NCI-H69 (cell line): ENCODE results near the gene NDUFV2.
"Not testable (repeated sequence)": the region's sequence is repeated elsewhere in the genome, so short reads cannot be mapped to it uniquely, and the experiment has no call there.

Experiments
- DNase-seq: peaks from one replicate; lab custom pipeline; 2025; lab: John Stamatoyannopoulos, UW

Gene NDUFV2

DNA sequence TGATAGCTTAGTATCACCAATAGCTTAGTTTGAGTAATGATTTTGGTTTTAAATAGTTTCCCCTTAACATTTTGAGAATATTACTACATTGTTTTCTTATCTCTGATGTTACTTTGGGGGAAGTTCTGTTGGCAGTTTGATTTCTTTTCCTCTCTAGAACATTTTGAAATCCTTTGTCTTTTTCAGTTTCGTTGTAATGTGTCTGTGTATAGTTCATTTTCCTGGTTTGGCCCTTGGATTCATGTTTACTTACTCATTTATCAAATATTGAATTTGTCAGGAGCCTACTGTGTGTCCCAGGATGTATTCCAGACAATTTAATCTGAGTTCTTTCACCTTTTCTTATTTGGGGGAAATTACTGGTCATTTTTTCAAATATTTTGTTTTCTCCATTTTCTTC lies 50.8 kb downstream of the NDUFV2 start:
- peak; percentile 46 for DNase-seq

GRCh38 chr18:9156604-9157249 lies 54.2 kb downstream of the NDUFV2 start:
- no peak for DNase-seq

- DNase-seq = no peak
Measured at GRCh38 chr18:9157806-9158205, 55.3 kb downstream of the NDUFV2 start.

- DNase-seq = no peak
Measured at GRCh38 chr18:9160014-9160413, 57.5 kb downstream of the NDUFV2 start.

- DNase-seq = not testable (repeated sequence)
Measured at GRCh38 chr18:9162663-9163062, 60.2 kb downstream of the NDUFV2 start.

- DNase-seq = not testable (repeated sequence)
Measured at GRCh38 chr18:9164149-9164548, 61.6 kb downstream of the NDUFV2 start.

- DNase-seq = not testable (repeated sequence)
Measured at GRCh38 chr18:9165883-9166282, 63.4 kb downstream of the NDUFV2 start.

DNA sequence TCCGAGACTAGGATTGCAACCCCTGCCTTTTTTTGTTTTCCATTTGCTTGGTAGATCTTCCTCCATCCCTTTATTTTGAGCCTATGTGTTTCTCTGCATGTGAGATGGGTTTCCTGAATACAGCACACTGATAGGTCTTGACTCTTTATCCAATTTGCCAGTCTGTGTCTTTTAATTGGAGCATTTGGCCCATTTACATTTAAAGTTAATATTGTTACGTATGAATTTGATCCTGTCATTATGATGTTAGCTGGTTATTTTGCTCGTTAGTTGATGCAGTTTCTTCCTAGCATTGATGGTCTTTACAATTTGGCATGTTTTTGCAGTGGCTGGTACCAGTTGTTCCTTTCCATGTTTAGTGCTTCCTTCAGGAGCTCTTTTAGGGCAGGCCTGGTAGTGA lies 67.0 kb downstream of the NDUFV2 start:
- DNase-seq = not testable (repeated sequence)

DNA sequence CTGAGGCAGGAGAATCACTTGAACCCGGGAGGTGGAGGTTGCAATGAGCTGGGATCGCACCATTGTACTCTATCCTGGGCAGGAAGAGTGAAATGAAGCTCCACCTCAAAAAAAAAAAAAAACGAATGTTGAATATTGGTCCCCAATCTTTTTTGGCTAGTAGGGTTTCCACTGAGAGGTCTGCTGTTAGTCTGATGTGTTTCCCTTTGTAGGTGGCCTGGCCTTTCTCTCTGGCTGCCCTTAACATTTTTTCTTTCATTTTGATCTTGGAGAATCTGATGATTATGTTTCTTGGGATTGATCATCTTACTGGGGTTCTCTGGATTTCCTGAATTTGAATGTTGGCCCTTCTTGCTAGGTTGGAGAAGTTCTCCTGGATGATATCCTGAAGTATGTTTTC lies 69.4 kb downstream of the NDUFV2 start:
- not testable (repeated sequence) for DNase-seq

DNA sequence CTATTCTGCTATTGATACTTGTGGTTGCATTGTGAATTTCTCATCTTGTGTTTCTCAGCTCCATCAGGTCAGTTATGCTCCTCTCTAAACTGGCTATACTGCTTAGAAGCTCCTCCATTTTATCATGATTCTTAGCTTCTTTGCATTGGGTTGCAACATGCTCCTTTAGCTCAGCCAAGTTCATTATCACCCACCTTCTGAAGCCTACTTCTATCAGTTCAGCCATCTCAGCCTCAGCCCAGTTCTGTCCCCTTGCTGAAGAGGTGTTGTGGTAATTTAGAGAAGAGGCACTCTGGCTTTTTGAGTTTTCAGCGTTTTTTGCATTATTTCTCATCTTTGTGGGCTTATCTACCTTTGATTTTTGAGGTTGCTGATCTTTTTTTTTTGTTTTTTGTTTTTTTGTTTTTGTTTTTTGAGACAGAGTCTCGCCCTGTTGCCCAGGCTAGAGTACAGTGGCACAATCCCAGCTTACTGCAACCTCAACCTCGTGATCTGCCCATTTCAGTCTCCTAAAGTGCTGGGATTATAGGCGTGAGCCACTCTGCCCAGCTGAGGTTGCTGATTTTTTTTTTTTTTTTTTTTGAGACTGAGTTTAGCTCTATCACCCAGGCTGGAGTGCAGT lies 70.1 kb downstream of the NDUFV2 start:
- no peak for DNase-seq

DNA sequence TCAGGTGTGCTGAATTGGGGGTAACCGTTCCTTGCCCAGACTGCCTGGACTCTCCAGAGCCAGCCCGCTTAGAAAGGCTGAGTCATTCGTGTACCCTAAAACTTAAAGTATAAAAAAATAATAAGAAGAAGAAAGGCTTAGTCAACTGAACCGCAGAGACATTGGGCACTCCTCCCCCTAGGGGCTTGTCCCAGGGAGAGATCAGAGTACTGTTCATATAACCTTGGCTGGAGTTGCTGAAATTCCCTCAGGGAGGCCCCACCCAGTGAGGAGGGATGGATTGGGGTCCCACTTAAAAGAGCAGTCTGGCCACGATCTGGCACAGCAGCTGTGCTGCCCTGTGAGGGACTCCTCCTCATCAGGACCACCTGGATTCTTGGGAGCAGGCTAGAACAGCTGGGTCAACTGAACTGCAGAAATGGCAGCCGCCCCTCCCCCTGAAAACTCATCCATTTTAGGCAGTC lies 71.3 kb downstream of the NDUFV2 start:
- DNase-seq = no peak

DNA sequence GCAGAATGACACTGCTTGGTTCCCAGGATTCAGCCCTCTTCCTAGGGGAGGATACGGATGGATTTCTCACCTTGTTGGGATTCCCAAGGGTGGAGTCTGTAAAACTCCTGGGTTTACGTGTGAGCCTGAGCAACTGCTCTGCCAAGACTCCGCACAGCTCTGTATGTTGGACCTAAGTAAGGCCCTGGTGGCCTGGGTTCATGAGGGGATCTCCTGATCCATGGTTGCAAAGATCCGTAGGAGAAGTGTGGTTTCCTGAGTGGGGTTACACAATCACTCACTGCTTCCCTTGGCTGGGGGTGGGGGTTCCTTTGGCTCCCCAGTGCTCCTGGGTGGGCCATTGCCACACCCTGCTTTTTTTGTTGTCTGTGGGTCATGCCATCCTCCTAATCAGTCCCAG lies 71.8 kb downstream of the NDUFV2 start:
- no peak for DNase-seq

- DNase-seq = no peak
Measured at GRCh38 chr18:9175115-9175514, 72.6 kb downstream of the NDUFV2 start.

DNA sequence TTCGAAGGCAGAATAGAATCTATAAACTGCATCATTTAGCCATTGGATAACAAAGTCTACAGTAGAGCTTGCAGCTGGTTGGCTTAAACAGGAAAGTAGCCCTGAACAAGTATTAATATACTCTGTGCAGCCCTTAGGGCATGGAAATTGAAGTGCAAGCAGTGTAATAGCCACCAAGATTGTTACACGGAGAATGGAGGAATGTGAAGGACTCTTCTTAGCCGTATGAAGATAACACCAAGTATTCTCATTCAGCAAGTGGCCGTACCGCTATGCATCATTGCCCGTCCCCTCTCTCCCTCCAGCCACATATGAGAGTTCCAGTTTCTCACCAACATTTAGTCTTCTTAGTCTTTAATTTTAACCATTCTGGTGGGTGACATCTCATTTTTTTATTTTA lies 74.5 kb downstream of the NDUFV2 start:
- DNase-seq = peak; percentile 15

DNA sequence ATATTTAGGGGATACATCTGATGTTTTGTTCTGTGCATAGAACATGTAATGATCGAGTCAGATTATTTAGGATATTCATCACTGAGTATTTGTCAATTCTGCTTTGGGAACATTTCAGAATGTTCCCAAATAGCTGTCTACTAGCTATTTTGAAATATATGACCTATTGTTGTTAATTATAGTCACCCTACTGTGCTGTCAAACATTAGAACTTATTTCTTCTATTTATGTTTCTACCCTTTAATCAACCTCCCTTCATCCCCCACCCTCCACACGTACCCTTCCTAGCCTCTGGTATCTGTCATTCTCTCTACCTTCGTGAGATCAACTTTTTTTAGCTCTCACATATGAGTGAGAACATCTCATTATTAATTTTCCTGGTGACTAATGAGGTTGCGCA lies 75.0 kb downstream of the NDUFV2 start:
- DNase-seq = no peak

GRCh38 chr18:9178557-9178956 lies 76.1 kb downstream of the NDUFV2 start:
- no peak for DNase-seq

DNA sequence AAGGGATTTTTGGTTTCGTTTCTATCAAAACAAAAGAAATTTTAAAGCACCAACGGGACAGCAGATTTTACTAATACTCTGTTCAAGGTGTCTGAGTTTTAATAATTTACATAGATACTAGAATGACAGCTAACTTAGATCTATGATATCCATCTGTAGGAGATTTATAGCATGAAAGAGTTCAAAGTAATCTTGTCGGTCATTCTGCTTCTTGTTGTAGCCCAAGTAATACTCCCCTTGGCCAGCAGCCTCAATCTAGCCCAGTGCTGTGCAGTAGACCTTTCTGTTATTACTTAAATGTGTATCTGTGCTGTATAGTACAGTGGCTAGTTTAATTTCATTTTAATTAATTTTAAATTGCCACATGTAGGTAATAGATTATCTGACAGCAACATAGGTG lies 78.8 kb downstream of the NDUFV2 start:
- DNase-seq = no peak

DNA sequence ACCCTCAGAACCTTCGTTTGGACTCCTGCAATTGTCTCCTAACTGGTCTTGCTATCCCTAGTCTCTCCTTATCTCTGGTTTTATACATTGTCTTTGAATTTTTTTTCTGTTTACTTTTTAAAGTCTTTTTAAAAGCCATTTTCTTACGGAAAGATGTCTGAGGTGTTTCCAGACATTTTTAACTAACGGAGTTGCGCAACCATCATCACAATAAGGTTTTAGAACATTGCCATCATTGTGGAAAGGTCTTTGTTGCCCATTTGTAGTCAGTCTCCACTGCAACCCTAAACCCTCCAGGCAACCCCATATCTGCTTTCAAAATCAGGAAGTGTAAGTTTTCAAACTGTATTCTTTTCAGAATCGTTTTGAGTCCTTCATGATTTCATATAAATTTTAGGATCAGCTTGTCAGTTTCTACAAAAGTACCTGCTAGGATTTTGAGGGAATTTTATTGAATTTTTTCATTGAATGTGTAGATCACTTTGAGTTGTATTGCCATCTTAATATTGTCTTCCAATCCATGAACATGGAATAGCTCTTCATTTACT lies 80.4 kb downstream of the NDUFV2 start:
- no peak for DNase-seq
